GM12878 (cell line): ENCODE results near the gene CLASRP. TPM values are rescaled to one million over a fixed set of nuclear protein-coding genes. Genes with fewer than 3 reads are reported as not detected.

Experiments used
- ATAC-seq: fragments of 200-7000 bp; cut with Tn5 transposase; 3 replicates; pipeline ENCODE4 v1.9.1; 2020; ENCODE audit warnings: mild to moderate bottlenecking, moderate library complexity
- BruUV-seq: library from RNA; stranded (reverse); fragments of 400-500 nt; replicated peaks from 2 replicates; lab custom pipeline; 2021; lab: Mats Ljungman, UMichigan
- CTCF ChIA-PET: fragments of 300-600 bp; sonication (Branson Sonifier 250); formaldehyde crosslinking; extraction: SDS; loops from one replicate; lab custom pipeline; 2021; ENCODE audit warnings: inconsistent platforms; lab: Yijun Ruan, JAX
- POLR2A ChIA-PET: fragments of 350-600 bp; formaldehyde crosslinking; extraction: SDS; loops from one replicate; lab custom pipeline; 2021; ENCODE audit warnings: inconsistent platforms; lab: Charles Lee
- RAD21 ChIA-PET: fragments of 300-600 bp; sonication (Branson Sonifier 250); formaldehyde crosslinking; loops from one replicate; lab custom pipeline; 2023; ENCODE audit warnings: antibody characterized with exemption; ENCODE audit not compliant: unreplicated experiment; lab: Charles Lee
- SMC1A ChIA-PET: fragments of 300-600 bp; sonication (Branson Sonifier 250); formaldehyde crosslinking; loops from one replicate; lab custom pipeline; 2023; ENCODE audit not compliant: unreplicated experiment, uncharacterized antibody; lab: Charles Lee
- DNase-seq: peaks from one replicate; pipeline ENCODE4 v3.0.0-alpha.2; 2011; ENCODE audit warnings: low read depth, low spot score
- FAIRE-seq: peaks from 3 replicates; lab custom pipeline; 2011; peaks lifted over from hg19 to GRCh38; lab: Jason Lieb, UNC
- H2AFZ ChIP-seq: 2 replicates; pipeline ENCODE4 v1.6.0; 2011; ENCODE audit warnings: low read depth, low read length, control low read depth; ENCODE audit not compliant: control insufficient read depth
- H3K27ac ChIP-seq: 2 replicates; pipeline ENCODE4 v1.5.1; 2011; ENCODE audit warnings: control low read depth; ENCODE audit not compliant: control insufficient read depth, insufficient read depth
- H3K27me3 ChIP-seq, 2 experiments: replicated peaks in 1 of 2; 2 replicates each; pipeline versions ENCODE4 v1.6.0 to v1.6.1; 2011; ENCODE audit warnings: low read length in 1 of 2; ENCODE audit not compliant: control insufficient read depth in 2 of 2, insufficient read depth in 2 of 2
- H3K36me3 ChIP-seq, 2 experiments: 2 replicates each; pipeline ENCODE4 v1.5.1; 2011; ENCODE audit warnings: low read length in 1 of 2; ENCODE audit not compliant: control insufficient read depth in 2 of 2, insufficient read depth in 2 of 2
- H3K4me1 ChIP-seq: 2 replicates; pipeline ENCODE4 v1.6.1; 2011; ENCODE audit warnings: mild to moderate bottlenecking, low read length, moderate library complexity, mixed read lengths; ENCODE audit not compliant: control insufficient read depth, insufficient read depth
- H3K4me2 ChIP-seq: 2 replicates; pipeline ENCODE4 v1.6.0; 2011; ENCODE audit warnings: control low read depth; ENCODE audit not compliant: control insufficient read depth, insufficient read depth
- H3K4me3 ChIP-seq: fragments of 200-600 bp; sonication (generic); 2 replicates; pipeline ENCODE4 v1.5.1; 2016
- H3K79me2 ChIP-seq: 2 replicates; pipeline ENCODE4 v1.6.0; 2011; ENCODE audit warnings: low read length; ENCODE audit not compliant: control insufficient read depth, insufficient read depth
- H3K9ac ChIP-seq: 2 replicates; pipeline ENCODE4 v1.8.0; 2011; ENCODE audit warnings: low read length, control low read depth, mixed read lengths; ENCODE audit not compliant: control insufficient read depth, insufficient read depth
- H3K9me3 ChIP-seq: replicated peaks from 3 replicates; pipeline ENCODE4 v1.5.1; 2011; ENCODE audit warnings: mild to moderate bottlenecking, low read length; ENCODE audit not compliant: control insufficient read depth, insufficient read depth
- H4K20me1 ChIP-seq: 2 replicates; pipeline ENCODE4 v1.6.0; 2011; ENCODE audit not compliant: control insufficient read depth, insufficient read depth
- CHD4 ChIP-seq: fragments of 200-600 bp; sonication (generic); IDR thresholded peaks from 2 replicates; pipeline ENCODE4 v1.6.1; 2016; ENCODE audit warnings: mild to moderate bottlenecking
- E2F4 ChIP-seq: IDR thresholded peaks from 2 replicates; pipeline ENCODE4 v1.6.1; 2012; ENCODE audit warnings: low read depth, low read length, improper control_type of control experiment
- E2F8 ChIP-seq: fragments of 450-650 bp; IDR thresholded peaks from 2 replicates; pipeline ENCODE4 v1.6.1; 2018; ENCODE audit warnings: mild to moderate bottlenecking, low read depth, moderate library complexity; ENCODE audit not compliant: partially characterized antibody
- EZH2 ChIP-seq: IDR thresholded peaks from 2 replicates; pipeline ENCODE4 v1.6.1; 2012; ENCODE audit warnings: low read depth, mild to moderate bottlenecking, control low read depth, inconsistent platforms, low read length, borderline replicate concordance; ENCODE audit not compliant: control insufficient read depth
- HCFC1 ChIP-seq: fragments of 150-350 bp; IDR thresholded peaks from 2 replicates; pipeline ENCODE4 v1.6.1; 2014; ENCODE audit warnings: low read length
- MTA3 ChIP-seq: IDR thresholded peaks from 2 replicates; pipeline ENCODE4 v1.6.1; 2012; ENCODE audit warnings: low read length, inconsistent platforms, borderline replicate concordance
- NR2F1 ChIP-seq: fragments of 450-650 bp; conservative IDR thresholded peaks from 2 replicates; pipeline ENCODE4 v1.6.1; 2017; ENCODE audit warnings: mild to moderate bottlenecking
- SREBF1 ChIP-seq: IDR thresholded peaks from 2 replicates; pipeline ENCODE4 v1.6.1; 2012; ENCODE audit warnings: mild to moderate bottlenecking, low read length
- TAF1 ChIP-seq: IDR thresholded peaks from 2 replicates; pipeline ENCODE4 v1.6.1; 2011; ENCODE audit warnings: mild to moderate bottlenecking, low read depth, low read length, borderline replicate concordance
- USF2 ChIP-seq: IDR thresholded peaks from 2 replicates; pipeline ENCODE4 v1.6.1; 2011; ENCODE audit warnings: low read depth, low read length, improper control_type of control experiment, borderline replicate concordance
- WRNIP1 ChIP-seq: IDR thresholded peaks from 2 replicates; pipeline ENCODE4 v1.6.1; 2011; ENCODE audit warnings: low read depth, low read length, improper control_type of control experiment, borderline replicate concordance
- ZNF592 ChIP-seq: fragments of 450-650 bp; IDR thresholded peaks from 2 replicates; pipeline ENCODE4 v1.6.1; 2017; ENCODE audit warnings: mild to moderate bottlenecking, moderate library complexity
- WGBS: methylation state at CpG from one replicate; pipeline ENCODE4 v1.1.6; 2016; ENCODE audit warnings: low lambda C conversion rate; ENCODE audit not compliant: insufficient replicate concordance, insufficient coverage; ENCODE audit errors: missing lambda C conversion rate; 5-methylcytosine and 5-hydroxymethylcytosine counted together
- in situ Hi-C: fragments of 300-500 bp; cut with MboI; formaldehyde crosslinking; loops from 9 replicates; pipeline ENCODE4 v1.14.3; 2018; ENCODE audit warnings: mixed read lengths
- intact Hi-C: fragments of 100-400 bp; cut with micrococcal nuclease; formaldehyde crosslinking; loops from one replicate; pipeline ENCODE4 v1.14.2; 2022; ENCODE audit not compliant: unreplicated experiment
- polyA plus RNA-seq, 11 experiments: library from polyadenylated mRNA; depleted of rRNA in 4 of 11; unstranded in 6 of 11; stranded (reverse) in 5 of 11; fragments of >200 nt; fragmentation: Nextera tagmentation in 4 of 11; fragmentation: Illumina TruSeq in 1 of 11; extraction: Ambion mirVana in 4 of 11; extraction: Trizol in 1 of 11; gene quantifications; 1 replicate in 1 of 11; 2 replicates in 10 of 11; pipeline versions ENCODE4 v1.2.1 to v1.2.3, GENCODE V29; 2011 to 2016; ENCODE audit warnings: inconsistent platforms in 2 of 11, missing spikeins in 2 of 11, low read depth in 1 of 11
- total RNA-seq, 4 experiments: library from RNA; depleted of rRNA in 3 of 4; stranded (reverse); fragments of >200 nt in 3 of 4; fragmentation: Illumina TruSeq in 1 of 4; extraction: Trizol in 1 of 4; gene quantifications; 2 replicates each; pipeline versions ENCODE4 v1.2.1 to v1.2.3, GENCODE V29; 2013 to 2021

CLASRP gene
- total and polyA plus RNA-seq, 10 of the 15 experiments (the other 5 are each of a cell fraction or from before 2014, with no cell fraction given), result 0.68 to 75.8 (median 30.2) TPM

- H3K79me2 ChIP-seq, result peaks cover 72% of the 10 kb centered on the region
- SMC1A ChIA-PET, result interaction anchor here (0.9 to 1.9 kb wide), 5 partner anchors 10 to 58 kb away, joined by 3 to 7 read pairs (median 6); partner anchors contain the start of genes CLASRP and PPP1R37
- TF ChIP-seq EZH2, result no peak
- TF ChIP-seq HCFC1, result peak; percentile 85
- no peak for TF ChIP-seq E2F4
- TF ChIP-seq CHD4, result no peak
- peak; percentile 77 for TF ChIP-seq NR2F1
- peak; percentile 89 for TF ChIP-seq ZNF592
- TF ChIP-seq MTA3, result no peak; the same call in 1 of the 2 replicates
- peak; percentile 96 for TF ChIP-seq TAF1
- no peak for TF ChIP-seq WRNIP1
- peak; percentile 51 for TF ChIP-seq USF2
- TF ChIP-seq SREBF1, result 0 out of 2 replicates have a peak, but pooled peaks have one; percentile 35
- no peak for TF ChIP-seq E2F8
Measured at GRCh38 chr19:45079063-45079910, 40.4 kb downstream of the CLASRP start, which contains the start of gene GEMIN7. TSS of gene GEMIN7 (plus strand) at chr19:45079260. CDS start at chr19:45090115, 10,855 bp downstream.

More at GRCh38 chr19:45079063-45079910, 40.4 kb downstream of the CLASRP start, which contains the start of gene GEMIN7:
- Histone ChIP-seq H3K27ac (peak within 1 kb of the TSS; percentile 95), H3K27me3 (no peaks in the 10 kb centered on the region), H3K4me2 (peak within 1 kb of the TSS; percentile 98), H3K36me3 (peaks cover 2 to 10% of the 10 kb centered on the region in 2 experiments; a peak in 3 of 4 replicates), H3K9ac (peak within 1 kb of the TSS; percentile 98), H2AFZ (peak within 1 kb of the TSS; percentile 88), H3K4me3 (peak within 1 kb of the TSS; percentile 89), H3K4me1 (peaks cover 22% of the 10 kb centered on the region), H3K9me3 (no peaks in the 10 kb centered on the region), H4K20me1 (no peaks in the 10 kb centered on the region; the same call in 1 of the 2 replicates)
- in situ Hi-C loops, result no loop called here
- ChIA-PET RAD21 (interaction anchor here (0.6 to 2.5 kb wide), 5 partner anchors 13 to 57 kb away, joined by 3 to 19 read pairs (median 3); partner anchors contain the start of gene PPP1R37), CTCF (interaction anchor here (0.9 to 3.5 kb wide), 8 partner anchors 12 to 171 kb away, joined by 3 to 19 read pairs (median 5); partner anchors contain the start of gene PPP1R37), POLR2A (interaction anchor here (0.6 to 3.3 kb wide), 7 partner anchors 13 to 78 kb away, joined by 3 to 36 read pairs (median 5); partner anchors contain the start of genes CLASRP, PPP1R37 and RELB)
- no TSS peak for BruUV-seq
- ATAC-seq, result peak; percentile 56
- peak; percentile 91 for FAIRE-seq
- intact Hi-C loops, result loop anchor here (1.0 to 10.0 kb wide), 5 partner anchors 14 to 396 kb away; partner anchors contain the start of genes BLOC1S3, PPP1R37 and TRAPPC6A
- 2% methylated on average over 61 of the region's 61 CpGs for WGBS
- DNase-seq, result peak; percentile 64
